H1 (cell line): ENCODE results near the gene PTEN.

ENCODE experiments used
- CEBPB ChIP-seq: IDR thresholded peaks from 2 replicates; pipeline ENCODE4 v1.6.1; 2012; ENCODE audit warnings: low read depth, low read length
- EGR1 ChIP-seq: IDR thresholded peaks from 2 replicates; pipeline ENCODE4 v1.6.1; 2011; ENCODE audit warnings: low read depth, low read length, borderline replicate concordance
- EP300 ChIP-seq, 2 experiments: IDR thresholded peaks; 1 replicate in 1 of 2; 2 replicates in 1 of 2; pipeline ENCODE4 v1.6.1; 2011 to 2012; ENCODE audit warnings: low read depth in 2 of 2, low read length in 2 of 2, mild to moderate bottlenecking in 2 of 2, borderline replicate concordance in 1 of 2, inconsistent platforms in 1 of 2, moderate library complexity in 1 of 2
- EZH2 ChIP-seq: fragments of 200-600 bp; sonication (generic); IDR thresholded peaks from 2 replicates; pipeline ENCODE4 v1.7.1; 2012; ENCODE audit warnings: low read depth, mild to moderate bottlenecking, moderate library complexity, low read length, inconsistent platforms; ENCODE audit not compliant: severe bottlenecking
- JUND ChIP-seq: IDR thresholded peaks from 2 replicates; pipeline ENCODE4 v1.6.1; 2011; ENCODE audit warnings: mild to moderate bottlenecking, improper control_type of control experiment, low read length
- KDM1A ChIP-seq: fragments of 200-600, 300-600 bp; sonication (generic); IDR thresholded peaks from 2 replicates; pipeline ENCODE4 v1.7.1; 2016; ENCODE audit warnings: mild to moderate bottlenecking, low read length, borderline replicate concordance
- POLR2A ChIP-seq, 2 experiments: IDR thresholded peaks; 1 replicate in 1 of 2; 2 replicates in 1 of 2; pipeline ENCODE4 v1.6.1; 2011; ENCODE audit warnings: low read depth in 2 of 2, low read length in 2 of 2, mild to moderate bottlenecking in 2 of 2; ENCODE audit errors: control extremely low read depth in 1 of 2
- POLR2AphosphoS5 ChIP-seq: IDR thresholded peaks from 2 replicates; pipeline ENCODE4 v1.6.1; 2011; ENCODE audit warnings: low read depth, low read length
- SP2 ChIP-seq: IDR thresholded peaks from 2 replicates; pipeline ENCODE4 v1.6.1; 2012; ENCODE audit warnings: mild to moderate bottlenecking, low read length, inconsistent platforms
- TAF1 ChIP-seq: IDR thresholded peaks from 2 replicates; pipeline ENCODE4 v1.6.1; 2011; ENCODE audit warnings: mild to moderate bottlenecking, low read depth, low read length
- TEAD4 ChIP-seq: IDR thresholded peaks from 2 replicates; pipeline ENCODE4 v1.6.1; 2012; ENCODE audit warnings: low read depth, low read length, inconsistent platforms, mixed read lengths
- YY1 ChIP-seq: IDR thresholded peaks from 2 replicates; pipeline ENCODE4 v1.6.1; 2011; ENCODE audit warnings: low read depth, mild to moderate bottlenecking, low read length
- TF ChIP-seq, protein P1 (sequence below), 3 experiments: IDR thresholded peaks; 1 replicate in 2 of 3; 2 replicates in 1 of 3; pipeline versions ENCODE4 v1.5.1 to v1.6.1; 2011; ENCODE audit warnings: low read length in 3 of 3, mild to moderate bottlenecking in 3 of 3, inconsistent platforms in 2 of 3, low read depth in 1 of 3, moderate library complexity in 1 of 3; ENCODE audit not compliant: insufficient read depth in 1 of 3; ENCODE audit errors: control extremely low read depth in 1 of 3
- TF ChIP-seq, protein P2 (sequence below): IDR thresholded peaks from 2 replicates; pipeline ENCODE4 v1.6.1; 2011; ENCODE audit warnings: low read length, improper control_type of control experiment

DNA sequence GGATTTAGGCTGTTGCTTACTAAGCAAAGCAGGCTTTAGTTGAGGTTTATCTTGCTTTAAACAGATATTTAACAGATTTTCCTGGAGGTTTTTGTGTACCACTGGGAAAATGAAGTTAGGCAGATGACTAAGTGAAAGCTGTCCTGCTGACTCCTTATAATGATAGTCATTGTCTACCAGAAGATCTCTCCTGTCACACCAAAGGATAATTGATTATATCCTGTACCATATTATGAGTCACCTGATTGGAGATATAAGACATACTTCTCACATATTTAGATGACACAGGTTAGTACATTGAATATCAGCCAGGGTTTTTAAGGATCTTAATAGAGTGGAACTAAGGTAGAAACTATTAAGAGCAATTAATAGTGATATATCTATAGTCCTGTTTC, 68.4 kb downstream of the PTEN start:
- TF ChIP-seq POLR2A (IDR thresholded peaks at IDR 0.05; ENCODE audit: control extremely low read depth in 1 of 2, low read depth in 2 of 2, low read length in 2 of 2), result no peak
- TF ChIP-seq, protein P1, sequence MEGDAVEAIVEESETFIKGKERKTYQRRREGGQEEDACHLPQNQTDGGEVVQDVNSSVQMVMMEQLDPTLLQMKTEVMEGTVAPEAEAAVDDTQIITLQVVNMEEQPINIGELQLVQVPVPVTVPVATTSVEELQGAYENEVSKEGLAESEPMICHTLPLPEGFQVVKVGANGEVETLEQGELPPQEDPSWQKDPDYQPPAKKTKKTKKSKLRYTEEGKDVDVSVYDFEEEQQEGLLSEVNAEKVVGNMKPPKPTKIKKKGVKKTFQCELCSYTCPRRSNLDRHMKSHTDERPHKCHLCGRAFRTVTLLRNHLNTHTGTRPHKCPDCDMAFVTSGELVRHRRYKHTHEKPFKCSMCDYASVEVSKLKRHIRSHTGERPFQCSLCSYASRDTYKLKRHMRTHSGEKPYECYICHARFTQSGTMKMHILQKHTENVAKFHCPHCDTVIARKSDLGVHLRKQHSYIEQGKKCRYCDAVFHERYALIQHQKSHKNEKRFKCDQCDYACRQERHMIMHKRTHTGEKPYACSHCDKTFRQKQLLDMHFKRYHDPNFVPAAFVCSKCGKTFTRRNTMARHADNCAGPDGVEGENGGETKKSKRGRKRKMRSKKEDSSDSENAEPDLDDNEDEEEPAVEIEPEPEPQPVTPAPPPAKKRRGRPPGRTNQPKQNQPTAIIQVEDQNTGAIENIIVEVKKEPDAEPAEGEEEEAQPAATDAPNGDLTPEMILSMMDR (IDR thresholded peaks at IDR 0.05; ENCODE audit: control extremely low read depth in 1 of 3, insufficient read depth in 1 of 3, low read depth in 1 of 3, low read length in 3 of 3), result no peak
- TF ChIP-seq EZH2, result no peak
- no peak for TF ChIP-seq KDM1A
- no peak for TF ChIP-seq EGR1
- no peak for TF ChIP-seq TAF1
- no peak for TF ChIP-seq EP300 (IDR thresholded peaks at IDR 0.05; ENCODE audit: borderline replicate concordance in 1 of 2, low read depth in 2 of 2, low read length in 2 of 2)
- TF ChIP-seq POLR2AphosphoS5, result no peak
- TF ChIP-seq CEBPB, result no peak
- no peak for TF ChIP-seq SP2
- TF ChIP-seq JUND, result no peak
- no peak for TF ChIP-seq YY1
- no peak for TF ChIP-seq TEAD4
- TF ChIP-seq, protein P2, sequence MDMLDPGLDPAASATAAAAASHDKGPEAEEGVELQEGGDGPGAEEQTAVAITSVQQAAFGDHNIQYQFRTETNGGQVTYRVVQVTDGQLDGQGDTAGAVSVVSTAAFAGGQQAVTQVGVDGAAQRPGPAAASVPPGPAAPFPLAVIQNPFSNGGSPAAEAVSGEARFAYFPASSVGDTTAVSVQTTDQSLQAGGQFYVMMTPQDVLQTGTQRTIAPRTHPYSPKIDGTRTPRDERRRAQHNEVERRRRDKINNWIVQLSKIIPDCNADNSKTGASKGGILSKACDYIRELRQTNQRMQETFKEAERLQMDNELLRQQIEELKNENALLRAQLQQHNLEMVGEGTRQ, result no peak
